NCI-H460 (cell line): Measurements from ENCODE around the gene NUDT17. TPM values are rescaled to one million over a fixed set of nuclear protein-coding genes. Genes with fewer than 3 reads are reported as not detected.

Experiments used
- DNase-seq: peaks from one replicate; pipeline ENCODE4 v3.0.0-alpha.2; 2016; ENCODE audit warnings: low read depth; ENCODE audit errors: extremely low read depth
- total RNA-seq: library from RNA; depleted of rRNA; stranded (reverse); fragments of >200 nt; shearing (Covaris generic); gene quantifications from 2 replicates; pipeline ENCODE4 v1.2.3, GENCODE V29; 2014

NUDT17 gene
- total RNA-seq, 1 experiment from 2014 or later = 10.7 TPM

- no peak for DNase-seq
These were observed 301 bp upstream of the NUDT17 start for GRCh38 chr1:145845144-145845513.

- DNase-seq = peak; percentile 50
These were observed 777 bp downstream of the NUDT17 start for GRCh38 chr1:145846201-145846612.

- DNase-seq = no peak
These were observed 2.4 kb downstream of the NUDT17 start for GRCh38 chr1:145847827-145848226.

- DNase-seq = no peak
These were observed 4.1 kb downstream of the NUDT17 start for GRCh38 chr1:145849356-145850160.

GRCh38 chr1:145855426-145855948 is 10.1 kb downstream of the NUDT17 start:
- no peak for DNase-seq

GRCh38 chr1:145857170-145857569 is 11.7 kb downstream of the NUDT17 start:
- no peak for DNase-seq

GRCh38 chr1:145858238-145858900 is 12.9 kb downstream of the NUDT17 start:
- no peak for DNase-seq

- DNase-seq = peak; percentile 95
These were observed 13.6 kb downstream of the NUDT17 start, which contains the start of gene PIAS3 for GRCh38 chr1:145858901-145859490. Gene PIAS3 (minus strand): TSS chr1:145859081. CDS start chr1:145858990, 91 bp downstream.

GRCh38 chr1:145859491-145860023 is 14.1 kb downstream of the NUDT17 start:
- DNase-seq = peak; percentile 86

- no peak for DNase-seq
These were observed 18.0 kb downstream of the NUDT17 start for GRCh38 chr1:145863282-145864018.

GRCh38 chr1:145868232-145868631 is 22.8 kb downstream of the NUDT17 start:
- DNase-seq = no peak

- no peak for DNase-seq
These were observed 26.8 kb downstream of the NUDT17 start for GRCh38 chr1:145871994-145872924.

- no peak for DNase-seq
These were observed 29.2 kb downstream of the NUDT17 start for GRCh38 chr1:145874646-145875045.

- DNase-seq = no peak
These were observed 32.6 kb downstream of the NUDT17 start for GRCh38 chr1:145877923-145878486.

- no peak for DNase-seq
These were observed 33.3 kb downstream of the NUDT17 start for GRCh38 chr1:145878724-145879123.

GRCh38 chr1:145879775-145880174 is 34.3 kb downstream of the NUDT17 start:
- DNase-seq = no peak

GRCh38 chr1:145884675-145885074 is 39.2 kb downstream of the NUDT17 start:
- no peak for DNase-seq

- peak; percentile 73 for DNase-seq
These were observed 40.4 kb downstream of the NUDT17 start, which contains the start of gene ANKRD35 for GRCh38 chr1:145885738-145886287. Gene ANKRD35 (minus strand): TSS chr1:145885866. CDS start chr1:145885758, 108 bp downstream.

- no peak for DNase-seq
These were observed 41.0 kb downstream of the NUDT17 start for GRCh38 chr1:145886390-145886789.
